GM21786 (cell line): Measurements from ENCODE around the gene UEVLD.
"Not testable (repeated sequence)": the region's sequence is repeated elsewhere in the genome, so short reads cannot be mapped to it uniquely, and the experiment has no call there.

Experiments used
- ATAC-seq: cut with Tn5 transposase; IDR thresholded peaks from one replicate; pipeline ENCODE4 v1.9.1; 2021; ENCODE audit not compliant: unreplicated experiment

UEVLD gene

GRCh38 chr11:18588297-18589252, at the start of gene UEVLD:
Gene UEVLD, minus strand, starts transcription at chr11:18588734. Its CDS starts 80 bp downstream, at chr11:18588654.
- ATAC-seq = peak; percentile 59

GRCh38 chr11:18634140-18635032, 45.9 kb upstream of the UEVLD start, which contains the start of gene SPTY2D1:
Gene SPTY2D1, minus strand, starts transcription at chr11:18634342. Its CDS starts 85 bp downstream, at chr11:18634257.
- peak; percentile 95 for ATAC-seq

GRCh38 chr11:18633256-18634139, 45.0 kb upstream of the UEVLD start:
- ATAC-seq = peak; percentile 61

- no peak for ATAC-seq
Measured at GRCh38 chr11:18632841-18633240, 44.3 kb upstream of the UEVLD start.

- ATAC-seq = no peak
Measured at GRCh38 chr11:18624161-18624560, 35.6 kb upstream of the UEVLD start.

DNA sequence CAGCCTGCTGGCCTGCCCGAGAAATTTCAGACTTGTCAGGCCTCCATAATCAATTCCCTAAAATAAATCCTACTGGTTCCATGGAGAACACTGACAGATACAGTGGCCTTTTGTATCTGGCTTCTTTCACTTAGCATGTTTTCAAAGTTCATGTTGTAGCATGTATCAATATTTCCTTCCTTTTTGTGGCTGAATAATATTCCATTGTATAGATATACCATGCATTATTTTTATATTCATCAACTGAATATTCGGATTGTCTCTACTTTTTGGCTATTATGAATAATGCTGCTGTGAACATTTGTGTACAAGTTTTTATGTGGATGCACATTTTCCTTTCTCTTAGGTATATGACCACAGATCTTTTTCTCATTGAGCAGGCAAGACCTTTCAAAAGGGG, 35.2 kb upstream of the UEVLD start:
- no peak for ATAC-seq

GRCh38 chr11:18618342-18619025, 29.9 kb upstream of the UEVLD start:
- no peak for ATAC-seq

GRCh38 chr11:18617688-18618341, 29.3 kb upstream of the UEVLD start:
- no peak for ATAC-seq

GRCh38 chr11:18615628-18616392, 27.3 kb upstream of the UEVLD start:
- peak; percentile 94 for ATAC-seq

DNA sequence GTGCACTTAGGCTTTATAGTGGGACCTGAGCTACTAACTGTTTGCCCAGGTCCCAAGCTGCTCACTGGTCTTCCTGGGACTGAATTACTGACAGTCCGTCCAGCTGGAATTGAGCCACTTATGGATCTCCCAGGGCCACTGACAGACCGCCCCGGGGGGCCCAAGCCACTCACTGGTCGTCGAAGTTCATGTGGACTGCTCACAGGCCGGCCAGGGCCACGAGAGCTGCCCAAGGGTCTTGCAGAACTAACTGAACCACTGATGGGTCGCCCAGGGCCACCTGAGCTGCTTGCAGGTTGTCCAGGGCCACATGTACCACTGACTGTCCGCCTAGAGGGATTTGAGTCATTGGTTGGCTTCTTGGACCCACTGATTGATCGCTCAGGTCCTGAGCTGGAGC, 26.1 kb upstream of the UEVLD start:
- ATAC-seq = no peak

GRCh38 chr11:18612394-18612793, 23.9 kb upstream of the UEVLD start:
- no peak for ATAC-seq

GRCh38 chr11:18611196-18611595, 22.7 kb upstream of the UEVLD start:
- no peak for ATAC-seq

- no peak for ATAC-seq
Measured at GRCh38 chr11:18608376-18608775, 19.8 kb upstream of the UEVLD start.

GRCh38 chr11:18600915-18601569, 12.5 kb upstream of the UEVLD start:
- no peak for ATAC-seq

GRCh38 chr11:18599739-18600230, 11.3 kb upstream of the UEVLD start, which contains the start of gene MISFA:
Gene MISFA, plus strand, starts transcription at chr11:18599789. Its CDS starts 140 bp downstream, at chr11:18599929.
- ATAC-seq = no peak

DNA sequence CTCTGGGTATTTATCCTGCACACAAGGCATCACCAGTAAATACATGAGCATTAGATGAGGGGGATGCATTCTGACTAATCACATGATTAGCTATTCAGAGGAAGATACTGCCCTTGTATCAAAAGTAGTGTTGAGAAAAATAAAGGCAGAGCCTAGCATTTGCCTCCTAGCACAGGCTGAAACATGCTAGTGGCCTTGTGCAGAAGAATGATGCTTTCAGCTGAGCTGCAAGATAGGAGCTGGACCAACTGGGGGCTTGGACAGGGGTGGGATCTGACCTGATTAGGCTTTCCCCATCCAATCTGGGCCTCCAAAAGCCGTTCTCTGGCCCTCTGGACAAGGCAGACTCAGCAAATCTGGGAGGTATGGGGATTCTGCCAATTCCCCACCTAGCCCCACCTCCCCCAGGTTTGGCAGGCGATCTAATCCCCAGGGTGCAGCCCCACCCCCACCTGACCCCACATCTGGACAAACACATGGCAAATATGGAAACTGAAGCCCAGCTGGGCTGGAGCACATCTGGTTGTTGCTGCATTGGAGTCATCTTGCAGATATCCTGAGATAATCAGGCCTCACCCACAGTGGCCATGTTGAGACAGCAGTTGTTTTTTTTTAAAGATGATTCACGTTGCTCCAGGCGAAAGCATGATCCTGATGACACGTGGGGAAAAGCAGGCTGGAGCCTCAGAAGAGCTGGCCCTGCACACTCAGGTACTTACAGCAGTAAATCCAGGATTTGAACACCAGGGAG, 6.6 kb upstream of the UEVLD start:
- no peak for ATAC-seq

DNA sequence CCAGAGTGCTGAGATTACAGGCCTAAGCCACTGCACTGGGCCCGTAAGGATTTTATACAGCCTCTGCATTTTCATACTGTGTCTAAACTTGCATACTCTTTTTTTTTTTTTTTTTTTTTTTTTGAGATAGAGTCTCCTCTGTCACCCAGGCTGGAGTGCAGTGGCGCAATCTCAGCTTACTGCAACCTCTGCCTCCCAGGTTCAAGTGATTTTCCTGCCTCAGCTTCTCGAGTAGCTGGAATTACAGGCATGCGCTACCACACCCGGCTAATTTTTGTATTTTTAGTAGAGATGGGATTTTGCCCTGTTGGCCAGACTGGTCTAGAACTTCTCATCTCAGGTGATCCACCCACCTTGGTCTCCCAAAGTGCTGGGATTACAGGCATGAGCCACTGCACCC, 5.6 kb upstream of the UEVLD start:
- not testable (repeated sequence) for ATAC-seq
